Measurements from ENCODE around the gene NTHL1.

Gene NTHL1

GRCh38 chr16:2074071-2074470, 26.4 kb upstream of the NTHL1 start:
- no peak for DNase-seq (ENCODE audit: low read depth)
- TF ChIP-seq CTCF (IDR thresholded peaks at IDR 0.05; ENCODE audit: insufficient read depth, low read depth, low read length, missing control alignments), result no peak
- H3K4me3 ChIP-seq (ENCODE audit: low read depth, low read length), result no peak overlapping the region

GRCh38 chr16:2072926-2073325, 25.3 kb upstream of the NTHL1 start:
- no peak for DNase-seq (ENCODE audit: low read depth)
- no peak overlapping the region for H3K4me3 ChIP-seq (ENCODE audit: low read depth, low read length)
- TF ChIP-seq CTCF (IDR thresholded peaks at IDR 0.05; ENCODE audit: insufficient read depth, low read depth, low read length, missing control alignments), result no peak

GRCh38 chr16:2071454-2072202, 24.0 kb upstream of the NTHL1 start:
- no peak overlapping the region for H3K4me3 ChIP-seq (ENCODE audit: low read depth, low read length)
- DNase-seq (ENCODE audit: low read depth), result no peak
- TF ChIP-seq CTCF (IDR thresholded peaks at IDR 0.05; ENCODE audit: insufficient read depth, low read depth, low read length, missing control alignments), result no peak

- DNase-seq (ENCODE audit: low read depth), result no peak
- no peak overlapping the region for H3K4me3 ChIP-seq (ENCODE audit: low read depth, low read length)
- no peak for TF ChIP-seq CTCF (IDR thresholded peaks at IDR 0.05; ENCODE audit: insufficient read depth, low read depth, low read length, missing control alignments)
Observed at GRCh38 chr16:2070576-2071453, 23.2 kb upstream of the NTHL1 start.

GRCh38 chr16:2066139-2066538, 18.5 kb upstream of the NTHL1 start:
- no peak for DNase-seq (ENCODE audit: low read depth)
- no peak overlapping the region for H3K4me3 ChIP-seq (ENCODE audit: low read depth, low read length)
- no peak for TF ChIP-seq CTCF (IDR thresholded peaks at IDR 0.05; ENCODE audit: insufficient read depth, low read depth, low read length, missing control alignments)

- TF ChIP-seq CTCF (IDR thresholded peaks at IDR 0.05; ENCODE audit: insufficient read depth, low read depth, low read length, missing control alignments), result no peak
- DNase-seq (ENCODE audit: low read depth), result no peak
- no peak overlapping the region for H3K4me3 ChIP-seq (ENCODE audit: low read depth, low read length)
Observed at GRCh38 chr16:2064368-2064945, 16.8 kb upstream of the NTHL1 start.

All from GM12865 (cell line).